ENCODE measurements around the gene SLC13A3.

DNA sequence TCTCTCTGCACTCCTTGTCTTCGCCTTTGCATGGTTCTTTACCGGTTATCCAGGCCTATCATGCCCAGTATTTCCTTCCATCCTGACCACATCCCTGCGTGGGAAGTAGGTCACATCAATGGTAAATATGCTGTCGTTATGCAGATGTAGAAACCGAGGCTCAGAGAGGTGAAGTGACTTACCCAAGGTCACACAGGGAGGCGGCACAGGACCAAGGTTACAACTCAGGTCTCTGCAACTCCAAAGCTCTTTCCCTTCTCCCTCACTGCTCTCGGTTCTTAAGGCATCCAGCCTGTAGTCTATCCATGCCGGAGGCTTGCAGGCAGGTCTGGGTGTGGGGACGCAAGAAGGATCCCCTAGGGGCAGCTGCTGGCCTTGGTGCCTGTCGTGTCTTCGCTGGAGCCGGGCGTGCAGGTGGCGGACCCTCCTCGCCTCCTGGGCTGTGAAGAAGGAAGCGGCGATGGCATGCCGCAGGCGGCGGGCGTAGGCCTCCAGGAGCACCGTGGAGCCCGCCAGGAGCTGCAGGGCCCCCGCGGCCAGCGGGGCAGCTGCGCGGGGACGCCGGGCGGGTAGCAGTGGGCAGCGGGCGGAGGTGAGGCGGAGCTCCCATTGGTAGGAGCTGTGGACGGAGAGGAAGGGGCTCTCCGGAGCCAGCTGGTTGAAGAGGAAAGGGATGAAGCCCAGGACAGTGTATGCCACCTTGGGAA is 109.9 kb downstream of the SLC13A3 start:
- TF ChIP-seq, protein P1, sequence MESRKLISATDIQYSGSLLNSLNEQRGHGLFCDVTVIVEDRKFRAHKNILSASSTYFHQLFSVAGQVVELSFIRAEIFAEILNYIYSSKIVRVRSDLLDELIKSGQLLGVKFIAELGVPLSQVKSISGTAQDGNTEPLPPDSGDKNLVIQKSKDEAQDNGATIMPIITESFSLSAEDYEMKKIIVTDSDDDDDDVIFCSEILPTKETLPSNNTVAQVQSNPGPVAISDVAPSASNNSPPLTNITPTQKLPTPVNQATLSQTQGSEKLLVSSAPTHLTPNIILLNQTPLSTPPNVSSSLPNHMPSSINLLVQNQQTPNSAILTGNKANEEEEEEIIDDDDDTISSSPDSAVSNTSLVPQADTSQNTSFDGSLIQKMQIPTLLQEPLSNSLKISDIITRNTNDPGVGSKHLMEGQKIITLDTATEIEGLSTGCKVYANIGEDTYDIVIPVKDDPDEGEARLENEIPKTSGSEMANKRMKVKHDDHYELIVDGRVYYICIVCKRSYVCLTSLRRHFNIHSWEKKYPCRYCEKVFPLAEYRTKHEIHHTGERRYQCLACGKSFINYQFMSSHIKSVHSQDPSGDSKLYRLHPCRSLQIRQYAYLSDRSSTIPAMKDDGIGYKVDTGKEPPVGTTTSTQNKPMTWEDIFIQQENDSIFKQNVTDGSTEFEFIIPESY (IDR thresholded peaks at IDR 0.05): no peak
- TF ChIP-seq CTCF (IDR thresholded peaks at IDR 0.05; ENCODE audit: low read depth, low read length, missing input control): no peak

Data from liver (tissue), 2 donors.